ENCODE measurements around the gene SLC49A3.

Gene SLC49A3

DNA sequence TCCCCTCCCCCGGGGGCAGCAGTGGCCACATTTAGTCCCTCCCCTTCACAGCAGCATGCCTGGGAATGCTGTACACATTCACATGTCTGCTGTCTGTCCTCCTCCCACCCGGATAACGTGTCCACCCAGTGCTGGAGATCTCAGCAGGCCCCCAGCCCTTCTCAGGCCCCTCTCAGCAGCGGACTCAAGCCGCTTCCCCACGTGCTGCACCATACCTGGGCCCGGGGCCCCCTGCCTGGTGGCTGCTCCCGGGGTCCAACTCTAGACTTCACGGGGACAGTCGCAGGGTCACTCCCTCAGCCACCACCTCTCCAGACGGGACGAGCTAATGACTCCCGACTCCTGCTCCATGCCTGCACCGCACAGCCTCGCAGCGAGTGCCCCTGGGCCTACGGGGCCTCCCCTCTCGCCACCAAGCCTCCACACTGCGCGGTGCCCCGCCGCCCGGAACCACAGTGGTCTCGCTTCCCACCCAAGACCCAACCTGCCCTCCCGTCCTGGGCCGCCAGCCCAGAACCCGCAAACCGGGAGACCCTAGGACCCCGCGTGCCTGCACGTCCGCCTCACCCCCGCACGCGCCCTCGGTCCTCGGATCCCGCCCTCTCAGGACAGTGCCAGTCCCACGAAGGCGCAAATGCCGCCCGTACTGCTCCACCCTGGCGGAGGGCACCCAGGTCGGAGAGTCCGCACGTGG, 15.4 kb upstream of the SLC49A3 start:
- TF ChIP-seq FOXP2 (optimal IDR thresholded peaks at IDR 0.05; ENCODE audit: borderline replicate concordance, extremely low read depth, extremely low read length, insufficient read depth) (no peak), TAF1 (IDR thresholded peaks at IDR 0.05; ENCODE audit: borderline replicate concordance, insufficient read depth, low read length) (no peak), POLR2AphosphoS5 (IDR thresholded peaks at IDR 0.05; ENCODE audit: low read depth, low read length) (no peak), SIN3A (IDR thresholded peaks at IDR 0.05; ENCODE audit: borderline replicate concordance, insufficient read depth, low read length) (no peak)
- TF ChIP-seq, protein P1, sequence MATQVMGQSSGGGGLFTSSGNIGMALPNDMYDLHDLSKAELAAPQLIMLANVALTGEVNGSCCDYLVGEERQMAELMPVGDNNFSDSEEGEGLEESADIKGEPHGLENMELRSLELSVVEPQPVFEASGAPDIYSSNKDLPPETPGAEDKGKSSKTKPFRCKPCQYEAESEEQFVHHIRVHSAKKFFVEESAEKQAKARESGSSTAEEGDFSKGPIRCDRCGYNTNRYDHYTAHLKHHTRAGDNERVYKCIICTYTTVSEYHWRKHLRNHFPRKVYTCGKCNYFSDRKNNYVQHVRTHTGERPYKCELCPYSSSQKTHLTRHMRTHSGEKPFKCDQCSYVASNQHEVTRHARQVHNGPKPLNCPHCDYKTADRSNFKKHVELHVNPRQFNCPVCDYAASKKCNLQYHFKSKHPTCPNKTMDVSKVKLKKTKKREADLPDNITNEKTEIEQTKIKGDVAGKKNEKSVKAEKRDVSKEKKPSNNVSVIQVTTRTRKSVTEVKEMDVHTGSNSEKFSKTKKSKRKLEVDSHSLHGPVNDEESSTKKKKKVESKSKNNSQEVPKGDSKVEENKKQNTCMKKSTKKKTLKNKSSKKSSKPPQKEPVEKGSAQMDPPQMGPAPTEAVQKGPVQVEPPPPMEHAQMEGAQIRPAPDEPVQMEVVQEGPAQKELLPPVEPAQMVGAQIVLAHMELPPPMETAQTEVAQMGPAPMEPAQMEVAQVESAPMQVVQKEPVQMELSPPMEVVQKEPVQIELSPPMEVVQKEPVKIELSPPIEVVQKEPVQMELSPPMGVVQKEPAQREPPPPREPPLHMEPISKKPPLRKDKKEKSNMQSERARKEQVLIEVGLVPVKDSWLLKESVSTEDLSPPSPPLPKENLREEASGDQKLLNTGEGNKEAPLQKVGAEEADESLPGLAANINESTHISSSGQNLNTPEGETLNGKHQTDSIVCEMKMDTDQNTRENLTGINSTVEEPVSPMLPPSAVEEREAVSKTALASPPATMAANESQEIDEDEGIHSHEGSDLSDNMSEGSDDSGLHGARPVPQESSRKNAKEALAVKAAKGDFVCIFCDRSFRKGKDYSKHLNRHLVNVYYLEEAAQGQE (IDR thresholded peaks at IDR 0.05; ENCODE audit: insufficient read depth in 1 of 2, low read depth in 2 of 2, low read length in 2 of 2): no peak

DNA sequence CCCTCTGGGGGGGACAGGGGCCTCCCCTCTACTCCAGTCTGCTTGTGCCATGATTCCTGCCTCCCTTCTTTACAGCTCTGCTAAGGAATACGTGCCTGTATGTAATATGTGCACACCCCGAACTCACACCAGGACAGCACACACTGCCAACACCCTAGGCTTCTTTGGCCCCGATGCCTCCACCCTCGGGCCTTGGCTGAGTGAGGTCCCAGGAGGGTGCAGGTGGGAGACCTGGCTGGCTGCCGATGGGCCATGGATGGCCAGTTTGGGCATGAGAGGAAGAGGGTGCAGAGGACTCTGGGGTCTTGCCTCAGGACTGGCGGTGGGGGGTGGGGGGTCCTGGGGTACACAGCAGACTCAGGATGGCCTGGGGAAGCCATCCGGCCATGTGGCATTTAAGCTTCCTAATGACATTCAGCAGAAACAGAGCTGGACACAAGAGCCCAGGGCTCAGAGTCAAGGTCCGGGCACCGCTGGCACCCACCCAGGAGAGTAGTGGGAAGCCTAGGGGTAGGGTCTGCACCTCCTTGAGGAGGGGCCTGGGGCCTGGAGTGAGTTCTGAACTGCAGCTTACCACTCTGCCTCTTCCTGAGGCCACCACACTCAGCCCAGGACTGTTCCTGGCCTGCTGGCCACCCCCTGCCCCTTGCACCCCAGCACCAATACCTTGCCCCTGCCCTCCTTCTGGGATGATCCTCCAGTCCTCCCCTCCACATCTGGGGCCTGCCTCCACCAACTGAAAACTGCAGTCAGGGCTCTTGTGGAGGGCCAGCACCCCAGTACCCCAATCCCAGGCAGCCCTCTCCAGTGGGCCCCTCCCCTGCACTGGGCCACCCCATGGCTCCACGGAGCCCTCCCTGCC, 14.6 kb upstream of the SLC49A3 start:
- TF ChIP-seq SIN3A (IDR thresholded peaks at IDR 0.05; ENCODE audit: borderline replicate concordance, insufficient read depth, low read length) (no peak), FOXP2 (optimal IDR thresholded peaks at IDR 0.05; ENCODE audit: borderline replicate concordance, extremely low read depth, extremely low read length, insufficient read depth) (no peak), TAF1 (IDR thresholded peaks at IDR 0.05; ENCODE audit: borderline replicate concordance, insufficient read depth, low read length) (no peak), POLR2AphosphoS5 (IDR thresholded peaks at IDR 0.05; ENCODE audit: low read depth, low read length) (no peak)
- TF ChIP-seq, protein P1 (IDR thresholded peaks at IDR 0.05; ENCODE audit: insufficient read depth in 1 of 2, low read depth in 2 of 2, low read length in 2 of 2): no peak

DNA sequence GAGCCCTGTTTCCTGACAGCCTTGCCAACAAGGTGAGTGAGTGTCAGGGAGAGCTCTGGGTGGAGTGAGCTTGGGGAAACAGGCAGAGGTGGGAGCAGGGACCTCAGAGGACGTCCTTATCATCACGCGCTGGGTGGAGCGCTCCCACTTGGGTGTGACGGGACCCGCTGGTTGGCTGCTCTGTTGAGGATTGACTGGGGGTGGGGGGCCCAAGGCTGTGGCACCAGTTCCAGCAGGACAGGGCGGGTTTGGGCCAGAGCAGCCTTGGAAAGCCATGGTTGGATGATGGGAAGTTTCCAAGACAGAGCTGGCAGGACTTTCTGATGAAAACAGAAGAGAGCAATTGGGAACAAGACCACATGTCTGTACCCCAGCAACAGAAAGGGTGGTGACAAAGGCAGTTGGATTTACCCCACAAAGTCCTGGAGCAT, 13.7 kb upstream of the SLC49A3 start:
- TF ChIP-seq TAF1 (IDR thresholded peaks at IDR 0.05; ENCODE audit: borderline replicate concordance, insufficient read depth, low read length) (no peak), POLR2AphosphoS5 (IDR thresholded peaks at IDR 0.05; ENCODE audit: low read depth, low read length) (no peak), SIN3A (IDR thresholded peaks at IDR 0.05; ENCODE audit: borderline replicate concordance, insufficient read depth, low read length) (no peak), FOXP2 (optimal IDR thresholded peaks at IDR 0.05; ENCODE audit: borderline replicate concordance, extremely low read depth, extremely low read length, insufficient read depth) (no peak)
- TF ChIP-seq, protein P1 (IDR thresholded peaks at IDR 0.05; ENCODE audit: insufficient read depth in 1 of 2, low read depth in 2 of 2, low read length in 2 of 2): no peak

DNA sequence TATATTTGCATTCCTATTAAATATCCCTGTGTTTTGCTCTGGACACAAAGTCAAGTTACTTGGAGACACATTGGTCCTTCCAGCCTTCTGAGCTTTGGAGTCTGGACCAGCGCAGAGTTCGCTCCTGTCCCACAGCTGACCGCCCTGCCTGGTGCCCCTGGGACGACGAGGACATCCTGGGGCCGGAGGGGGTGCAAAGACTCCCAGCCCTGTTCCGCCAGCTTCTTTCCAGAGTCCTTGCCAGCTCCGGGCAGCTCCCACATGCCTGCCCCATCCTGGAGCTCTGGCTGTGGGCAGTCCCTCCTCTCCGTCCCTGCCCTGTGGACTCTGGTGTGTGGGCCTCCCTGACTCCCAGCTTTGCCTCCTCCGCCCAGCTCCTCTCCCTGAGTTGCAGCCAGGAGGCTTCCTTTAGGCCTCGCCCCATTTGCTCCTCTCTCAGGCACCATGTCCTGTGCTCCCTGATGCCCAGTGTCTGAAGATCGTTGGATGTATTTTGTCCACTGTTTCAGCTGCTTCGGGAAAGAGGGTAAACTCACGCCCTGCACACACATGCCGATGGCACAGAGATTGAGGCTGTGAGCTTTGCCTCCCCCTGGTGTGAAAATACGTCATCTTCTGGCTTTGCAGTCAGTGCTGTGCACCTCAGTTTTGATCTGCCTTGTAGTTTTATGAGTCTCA, 11.8 kb upstream of the SLC49A3 start:
- no peak for TF ChIP-seq POLR2AphosphoS5 (IDR thresholded peaks at IDR 0.05; ENCODE audit: low read depth, low read length)
- no peak for TF ChIP-seq FOXP2 (optimal IDR thresholded peaks at IDR 0.05; ENCODE audit: borderline replicate concordance, extremely low read depth, extremely low read length, insufficient read depth)
- TF ChIP-seq SIN3A (IDR thresholded peaks at IDR 0.05; ENCODE audit: borderline replicate concordance, insufficient read depth, low read length): no peak
- no peak for TF ChIP-seq TAF1 (IDR thresholded peaks at IDR 0.05; ENCODE audit: borderline replicate concordance, insufficient read depth, low read length)
- TF ChIP-seq, protein P1 (IDR thresholded peaks at IDR 0.05; ENCODE audit: insufficient read depth in 1 of 2, low read depth in 2 of 2, low read length in 2 of 2): no peak

Measured in PFSK-1 (cell line).